NCI-H1092 (cell line): ENCODE data around the gene AKAP8L.

ENCODE experiments used
- DNase-seq: peaks from one replicate; lab custom pipeline; 2025; lab: John Stamatoyannopoulos, UW

The AKAP8L gene

DNA sequence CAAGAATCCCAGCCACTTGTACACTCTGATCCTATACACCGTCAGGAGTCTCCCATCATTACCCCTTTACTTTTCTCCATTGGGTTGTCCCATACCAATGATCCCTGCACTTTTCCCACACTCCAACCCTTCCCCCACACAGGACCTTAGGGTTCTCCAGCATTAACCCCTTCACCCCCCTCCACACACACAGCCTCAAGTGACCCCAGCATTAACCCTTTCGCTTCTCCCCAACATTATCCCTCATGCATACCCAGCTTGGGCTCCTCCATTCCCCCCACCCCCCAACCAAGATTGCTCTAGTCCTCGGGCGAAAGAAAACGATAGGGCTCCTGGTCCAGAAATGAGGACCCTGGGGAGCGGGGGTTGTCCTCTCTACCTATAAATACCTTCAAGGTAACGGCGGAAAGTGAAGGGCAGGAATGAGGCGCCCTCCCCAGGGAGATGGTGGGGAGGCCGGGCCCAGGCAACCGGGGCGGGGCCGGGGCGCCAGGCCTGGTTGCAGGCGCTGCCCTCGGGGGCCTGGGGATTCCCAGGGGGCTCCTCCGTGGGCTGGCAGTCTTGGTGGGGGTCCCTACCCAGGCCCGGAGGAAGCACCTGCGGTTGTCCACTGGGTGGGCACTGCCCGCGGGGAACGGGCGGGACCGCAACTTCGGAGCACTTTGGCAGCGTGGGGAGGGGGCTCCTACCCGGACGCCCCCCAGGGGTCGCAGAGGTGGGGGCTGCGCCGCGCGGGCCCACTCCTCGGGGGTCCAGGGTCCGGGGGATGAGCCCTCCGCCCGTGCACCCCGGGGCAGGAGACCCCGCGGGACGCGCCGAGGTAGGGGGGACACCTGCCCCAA lies 30.2 kb upstream of the AKAP8L start:
- no peak for DNase-seq

DNA sequence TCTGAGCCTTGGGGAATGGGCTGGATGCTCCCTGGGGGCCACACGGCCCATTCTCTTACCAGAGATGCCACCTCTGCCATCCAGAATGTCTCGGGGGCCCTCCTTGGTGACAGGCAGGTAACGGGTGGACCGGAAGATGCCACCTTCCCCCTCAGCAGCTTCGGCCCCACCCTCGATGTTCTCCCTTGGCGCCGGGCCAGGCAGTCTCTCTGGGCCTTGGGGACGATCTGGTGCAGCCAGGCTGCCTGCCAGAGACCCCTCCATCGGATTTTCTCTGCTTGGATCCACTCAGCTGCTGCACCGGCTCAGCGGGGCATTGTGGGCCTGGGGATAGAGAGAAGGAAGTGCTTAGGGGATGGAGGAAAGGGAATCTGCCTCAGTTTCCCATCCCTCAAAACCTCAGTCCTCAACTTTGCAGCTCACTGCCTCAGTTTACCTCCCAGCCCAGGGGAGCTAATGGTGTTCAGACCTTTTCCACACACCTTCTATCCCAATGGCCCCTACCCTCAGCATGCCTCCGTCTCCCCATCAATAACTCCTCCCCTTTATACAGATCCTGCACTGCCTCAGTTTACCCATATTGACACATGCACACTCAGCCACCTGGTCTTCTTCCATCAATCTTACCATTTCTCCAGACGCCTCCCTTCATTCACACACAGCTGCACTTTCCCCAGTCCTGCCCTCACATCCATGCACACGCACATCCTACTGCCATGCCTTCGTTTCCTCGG lies 29.4 kb upstream of the AKAP8L start:
- DNase-seq: no peak

DNA sequence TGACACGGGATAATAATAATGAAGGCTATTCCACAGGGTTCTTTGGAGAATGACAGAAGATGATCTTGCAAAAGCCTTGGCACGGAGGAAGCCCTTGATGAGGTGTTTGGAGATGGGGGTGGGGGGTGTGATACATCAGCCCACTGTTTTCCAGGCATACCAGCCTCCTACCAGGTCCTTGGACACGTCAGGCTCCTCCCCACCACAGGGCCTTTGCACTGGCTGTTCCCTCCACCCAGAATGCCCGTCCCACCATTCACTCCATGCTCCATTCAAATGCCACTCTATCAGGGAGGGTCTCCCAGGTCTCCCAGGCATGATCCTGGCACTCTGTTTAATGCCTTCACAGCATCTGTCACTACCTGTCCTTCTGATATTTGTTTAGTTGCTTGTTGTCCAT lies 28.3 kb upstream of the AKAP8L start:
- DNase-seq: no peak

DNA sequence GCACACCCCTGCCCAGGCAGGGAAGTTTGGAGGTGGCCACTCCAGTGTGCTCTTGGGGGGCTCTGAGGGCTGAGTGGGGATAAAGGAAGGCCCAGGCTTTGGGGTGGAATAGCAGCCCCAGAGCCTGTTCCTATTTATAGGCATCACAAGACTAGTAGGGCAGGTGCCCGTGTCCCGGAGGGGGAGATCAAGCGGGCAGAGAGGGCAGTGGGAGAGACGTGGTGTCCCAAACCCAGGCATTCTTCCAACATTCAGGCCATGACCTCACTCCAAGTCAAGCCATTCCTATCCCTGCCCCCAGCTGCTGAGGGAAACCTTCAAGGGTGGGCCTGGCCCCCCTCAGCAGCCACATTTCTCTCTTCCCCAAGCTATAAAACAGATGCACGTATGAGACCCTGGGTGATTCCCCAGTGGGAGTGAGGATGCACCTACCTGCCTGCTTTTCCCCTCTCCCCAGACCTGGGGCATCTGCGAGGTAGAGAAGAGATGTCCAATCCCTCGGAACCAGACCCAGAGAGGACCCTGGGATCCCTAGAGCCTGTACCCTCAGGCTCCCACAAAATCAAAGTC lies 27.1 kb upstream of the AKAP8L start:
- no peak for DNase-seq

DNA sequence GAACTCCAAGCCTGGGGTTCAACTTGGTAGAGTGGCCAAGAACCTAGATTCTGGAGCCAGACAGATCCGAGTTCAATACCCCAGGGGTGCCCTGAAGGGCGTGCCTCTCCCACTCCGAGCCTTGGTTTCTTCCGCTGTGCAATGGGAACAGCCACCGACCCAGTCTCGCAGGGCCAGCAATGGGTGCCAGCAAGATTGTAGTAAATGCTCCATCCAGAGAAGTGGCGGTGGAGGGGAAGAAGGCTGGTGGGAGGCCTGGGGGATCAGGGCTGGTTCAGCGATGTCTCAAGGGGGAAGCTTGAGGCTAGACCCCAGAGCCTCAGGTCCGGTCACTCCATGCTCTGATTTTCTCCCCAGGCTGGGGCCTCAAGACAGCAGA lies 26.4 kb upstream of the AKAP8L start:
- DNase-seq: no peak

- DNase-seq: no peak
Measured at GRCh38 chr19:15444505-15445226, 25.9 kb upstream of the AKAP8L start.

DNA sequence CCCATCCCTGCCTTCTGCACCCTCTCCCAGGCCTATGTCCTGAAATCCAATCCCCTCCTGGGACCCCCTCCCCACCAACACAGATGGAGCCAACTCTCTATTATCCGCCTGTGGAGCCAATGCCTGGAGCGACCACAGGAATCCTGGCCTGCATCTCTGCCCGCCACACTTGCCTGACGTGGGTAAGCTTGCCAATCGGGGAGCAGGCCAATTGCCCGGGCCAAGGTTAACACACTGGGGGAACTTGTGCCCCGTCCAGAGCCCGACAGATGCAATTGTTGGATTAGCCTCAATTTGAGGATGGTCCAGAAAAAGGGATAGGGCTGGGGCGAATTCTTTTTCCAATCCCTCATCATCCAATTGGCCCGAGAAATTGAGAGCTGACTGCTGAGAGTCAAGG lies 25.1 kb upstream of the AKAP8L start:
- DNase-seq: no peak

DNA sequence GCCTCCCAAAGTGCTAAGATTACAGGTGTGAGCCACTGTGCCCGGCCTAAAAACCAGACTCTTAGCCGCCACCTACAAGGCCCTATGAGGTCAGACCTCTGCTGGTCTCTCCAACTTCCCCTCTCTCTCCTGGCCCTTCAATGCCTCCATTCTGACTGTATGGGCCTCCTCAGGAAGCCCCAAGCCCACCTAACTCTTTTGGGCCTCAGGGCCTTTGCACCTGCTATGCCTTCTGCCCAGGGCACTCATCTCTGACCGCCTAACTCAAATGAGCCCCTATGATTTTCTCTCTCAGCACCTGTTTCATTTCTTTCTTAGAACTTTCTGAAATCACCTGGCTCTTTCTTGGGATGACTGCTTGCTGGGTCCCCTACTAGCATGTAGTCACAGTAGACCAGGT lies 24.5 kb upstream of the AKAP8L start:
- DNase-seq: no peak

DNA sequence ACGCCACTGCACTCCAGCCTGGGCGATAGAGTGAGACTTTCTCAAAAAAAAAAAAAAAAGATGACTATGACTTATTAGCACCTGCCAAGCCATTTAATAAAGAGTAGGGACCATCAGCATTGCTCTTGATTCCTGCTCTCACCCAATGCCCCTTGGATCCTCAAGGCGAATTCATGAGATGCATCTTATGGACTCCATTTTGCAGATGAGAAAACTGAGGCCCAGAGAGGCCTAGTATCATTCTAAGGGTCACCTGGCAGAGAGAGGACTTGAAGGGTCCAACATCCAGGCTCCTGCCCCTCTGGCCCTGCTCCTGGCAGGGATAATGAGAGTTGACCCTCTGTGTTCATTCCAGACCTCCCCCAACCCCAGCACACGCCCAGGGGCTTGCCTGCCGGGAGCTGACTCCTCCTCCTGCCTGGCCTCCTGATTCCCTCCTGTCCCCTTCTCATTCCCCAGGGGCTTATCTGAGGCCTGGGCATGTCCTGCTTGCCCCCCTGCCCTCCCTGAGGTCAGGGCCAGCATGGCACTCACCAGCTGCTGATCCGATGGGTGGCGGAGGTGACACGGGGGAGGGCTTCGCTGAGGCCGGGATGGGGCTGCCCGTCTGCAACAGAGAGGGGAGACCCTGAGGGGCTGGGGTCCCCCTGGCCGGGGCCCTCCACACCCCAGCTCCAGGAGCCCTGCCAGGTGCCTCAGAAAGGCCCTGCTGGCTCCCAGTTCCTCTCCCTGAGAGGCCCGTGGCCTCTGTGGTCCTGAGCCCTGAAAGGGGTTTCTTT lies 23.5 kb upstream of the AKAP8L start:
- DNase-seq: no peak

DNA sequence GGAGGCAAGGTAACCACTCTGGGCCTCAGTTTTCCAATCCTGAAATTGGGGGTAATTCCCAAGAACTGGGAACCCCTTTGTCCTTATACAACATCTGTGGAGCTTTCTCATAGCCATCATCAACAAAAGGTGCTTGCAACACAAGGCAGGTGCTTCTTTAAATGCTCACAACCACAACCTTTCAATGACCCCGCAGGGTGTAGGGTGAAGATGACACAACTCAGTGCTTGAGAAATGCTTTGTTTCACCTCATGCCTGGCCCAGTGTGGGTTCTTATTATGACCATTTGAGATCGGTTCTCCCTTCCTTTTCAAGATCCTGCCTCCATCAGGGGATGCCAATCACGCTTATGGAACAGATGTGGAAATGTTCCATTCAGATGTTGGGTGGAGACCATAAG lies 22.5 kb upstream of the AKAP8L start:
- no peak for DNase-seq

- DNase-seq: no peak
Measured at GRCh38 chr19:15439821-15440641, 21.2 kb upstream of the AKAP8L start.

- no peak for DNase-seq
Measured at GRCh38 chr19:15439078-15439799, 20.5 kb upstream of the AKAP8L start.

- DNase-seq: no peak
Measured at GRCh38 chr19:15438577-15438976, 19.8 kb upstream of the AKAP8L start.

DNA sequence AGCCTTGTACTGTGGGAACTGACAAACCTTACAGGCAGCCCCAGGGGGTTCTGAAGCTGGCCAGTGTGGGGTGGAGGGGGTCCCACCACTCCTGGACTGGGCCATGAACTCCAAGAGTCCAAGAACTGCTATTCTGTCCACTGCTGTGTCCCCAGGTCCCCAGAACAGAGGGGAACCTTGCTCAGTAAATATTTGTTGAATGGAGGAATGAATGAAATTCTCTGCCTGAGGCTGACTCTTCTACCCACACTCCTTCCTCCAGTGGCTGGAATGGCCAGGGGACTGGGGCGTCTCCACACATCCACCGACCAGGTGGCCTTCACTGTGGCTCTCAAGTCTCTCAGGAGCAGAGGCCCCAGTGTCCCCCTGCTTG lies 19.3 kb upstream of the AKAP8L start:
- no peak for DNase-seq

- no peak for DNase-seq
Measured at GRCh38 chr19:15437355-15438123, 18.8 kb upstream of the AKAP8L start.

- DNase-seq: no peak
Measured at GRCh38 chr19:15436826-15437110, 18.0 kb upstream of the AKAP8L start.

DNA sequence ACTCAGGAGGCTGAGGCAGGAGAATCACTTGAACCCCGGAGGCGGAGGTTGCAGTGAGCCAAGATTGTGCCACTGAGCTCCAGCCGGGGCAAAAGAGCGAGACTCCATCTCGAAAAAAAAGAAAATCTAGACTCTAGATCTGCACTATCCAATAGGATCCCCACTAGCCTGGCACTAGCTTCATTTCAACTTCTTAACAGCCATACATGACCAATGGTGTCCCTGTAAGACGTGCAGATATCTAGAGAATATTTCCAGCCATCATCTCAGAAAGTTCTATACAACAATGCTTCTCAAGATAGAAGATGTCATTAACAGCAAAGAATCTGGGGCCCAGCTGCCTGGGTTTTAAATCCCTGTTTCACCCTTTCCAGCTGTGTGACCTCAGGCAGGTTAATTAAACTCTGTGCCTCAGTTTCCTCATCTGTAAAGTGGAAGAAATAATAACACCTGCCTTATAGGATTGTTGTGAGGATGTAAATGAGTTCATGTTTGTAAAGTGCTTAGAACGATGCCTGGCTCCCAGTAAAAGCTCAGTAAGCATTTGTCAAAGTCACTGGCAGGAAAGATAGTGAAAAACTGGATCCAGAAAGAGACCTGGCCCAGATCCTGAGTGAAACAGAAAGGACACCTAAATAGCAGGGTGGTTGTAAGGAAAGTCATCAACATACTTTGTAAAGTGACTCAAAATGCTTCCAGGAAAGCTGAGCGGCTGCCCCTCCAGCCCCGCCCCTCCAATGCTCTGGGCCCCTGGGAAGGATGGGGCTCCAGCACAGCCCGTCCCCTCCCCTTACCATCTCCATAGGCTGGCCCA lies 17.4 kb upstream of the AKAP8L start:
- DNase-seq: no peak

DNA sequence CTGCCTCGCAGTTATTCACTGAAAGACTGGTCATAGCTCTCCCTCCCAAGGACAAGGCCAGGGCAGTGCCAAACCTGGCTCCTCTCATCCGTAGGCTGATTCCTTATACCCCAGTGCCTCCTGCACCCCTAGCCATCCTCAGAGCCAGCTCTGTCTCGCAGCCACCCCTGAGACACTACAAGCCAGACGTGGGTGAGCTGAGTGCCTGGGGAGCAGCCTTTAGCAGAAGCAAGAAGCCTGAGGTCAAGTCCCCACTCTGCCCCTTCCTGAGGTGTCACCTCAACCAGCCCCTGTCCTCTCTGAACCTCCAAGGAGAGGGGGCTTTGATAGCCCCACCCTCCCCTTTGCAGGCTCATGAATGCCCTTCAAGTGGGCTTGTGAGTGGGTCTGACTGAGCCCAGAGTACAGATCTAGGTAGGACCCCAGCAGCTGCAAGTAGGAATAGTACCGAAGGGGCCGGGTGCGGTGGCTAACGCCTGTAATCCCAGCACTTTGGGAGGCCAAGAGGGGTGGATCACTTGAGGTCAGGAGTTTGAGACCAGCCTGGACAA lies 14.8 kb upstream of the AKAP8L start:
- DNase-seq: no peak
